Transverse colon (tissue), 4 donors: ENCODE results near the gene TRPV4.

Source experiments
- CTCF ChIP-seq, 5 experiments: fragments of 200-600 bp in 3 of 5; fragments of 450-650 bp in 2 of 5; sonication (generic) in 3 of 5; IDR thresholded peaks; 1 replicate in 2 of 5; 2 replicates in 3 of 5; pipeline ENCODE4 v1.5.1; 2016 to 2017; ENCODE audit warnings: antibody characterized with exemption in 5 of 5, inconsistent platforms in 3 of 5, mild to moderate bottlenecking in 2 of 5, moderate library complexity in 1 of 5
- EP300 ChIP-seq: sonication (generic); formaldehyde crosslinking; IDR thresholded peaks from one replicate; pipeline ENCODE4 v1.6.1; 2017; ENCODE audit warnings: antibody characterized with exemption, low read depth
- POLR2A ChIP-seq: fragments of 450-650 bp; IDR thresholded peaks from one replicate; pipeline ENCODE4 v1.6.1; 2016; ENCODE audit warnings: antibody characterized with exemption, mild to moderate bottlenecking, moderate library complexity
- POLR2AphosphoS5 ChIP-seq, 3 donors: sonication (generic); formaldehyde crosslinking; IDR thresholded peaks; one replicate each; pipeline ENCODE4 v1.6.1; 2016; ENCODE audit warnings: antibody characterized with exemption in 3 of 3

- TF ChIP-seq CTCF (IDR thresholded peaks at IDR 0.05) (no peak), EP300 (no peak), POLR2A (no peak), POLR2AphosphoS5 (IDR thresholded peaks at IDR 0.05) (no peak)
These were observed 10.8 kb downstream of the TRPV4 start for GRCh38 chr12:109822416-109822815.
